ENCODE results near the gene USP32.

Gene USP32

DNA sequence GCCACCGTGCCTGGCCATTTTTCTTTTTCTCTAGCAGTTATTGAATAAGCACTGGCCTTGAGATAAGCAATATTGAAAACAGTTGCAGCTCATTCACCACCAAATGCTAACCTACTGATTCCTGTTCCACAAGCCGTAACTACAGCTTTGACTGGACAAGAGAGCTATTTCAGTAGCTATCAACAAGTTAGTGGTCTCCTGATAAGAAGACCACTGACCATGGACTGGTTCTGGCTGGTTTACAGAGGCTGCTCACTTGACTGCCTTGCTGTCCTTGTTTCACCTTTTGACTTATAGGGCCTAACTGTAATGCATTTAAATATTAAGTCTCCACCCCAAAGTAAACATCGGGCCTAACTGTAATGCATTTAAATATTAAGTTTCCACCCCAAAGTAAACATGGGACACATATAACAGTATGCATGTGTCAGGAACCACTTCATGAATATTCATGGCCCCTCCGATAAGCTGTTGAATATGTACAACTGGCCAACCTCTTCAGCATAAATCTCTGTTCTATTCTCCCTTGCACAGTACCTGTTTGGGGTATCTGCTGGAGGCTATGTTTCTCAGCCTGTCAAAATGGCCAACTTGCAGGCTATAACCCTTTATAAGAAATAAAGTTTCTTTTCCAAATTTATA, 94.1 kb downstream of the USP32 start:
- no peak for DNase-seq (ENCODE audit: low spot score)

DNA sequence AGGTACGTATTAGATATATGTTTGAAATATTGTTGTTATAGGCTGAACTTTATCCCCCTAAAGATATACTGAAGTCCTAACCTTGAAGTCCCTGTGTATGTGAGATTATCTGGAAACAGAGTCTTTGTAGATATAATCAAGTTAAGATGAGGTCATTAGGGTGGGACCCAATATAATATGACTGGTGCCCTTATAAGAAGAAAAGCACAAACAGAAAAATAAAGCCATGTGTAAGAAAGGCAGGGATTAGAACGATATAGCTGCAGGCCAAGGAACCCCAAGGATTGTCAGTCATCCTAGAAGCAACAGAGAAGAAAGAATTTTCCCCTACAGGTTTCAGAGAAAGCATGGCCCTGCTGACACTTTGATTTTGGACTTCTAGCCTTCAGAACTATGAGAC, 95.8 kb downstream of the USP32 start:
- no peak for DNase-seq (ENCODE audit: low spot score)

DNA sequence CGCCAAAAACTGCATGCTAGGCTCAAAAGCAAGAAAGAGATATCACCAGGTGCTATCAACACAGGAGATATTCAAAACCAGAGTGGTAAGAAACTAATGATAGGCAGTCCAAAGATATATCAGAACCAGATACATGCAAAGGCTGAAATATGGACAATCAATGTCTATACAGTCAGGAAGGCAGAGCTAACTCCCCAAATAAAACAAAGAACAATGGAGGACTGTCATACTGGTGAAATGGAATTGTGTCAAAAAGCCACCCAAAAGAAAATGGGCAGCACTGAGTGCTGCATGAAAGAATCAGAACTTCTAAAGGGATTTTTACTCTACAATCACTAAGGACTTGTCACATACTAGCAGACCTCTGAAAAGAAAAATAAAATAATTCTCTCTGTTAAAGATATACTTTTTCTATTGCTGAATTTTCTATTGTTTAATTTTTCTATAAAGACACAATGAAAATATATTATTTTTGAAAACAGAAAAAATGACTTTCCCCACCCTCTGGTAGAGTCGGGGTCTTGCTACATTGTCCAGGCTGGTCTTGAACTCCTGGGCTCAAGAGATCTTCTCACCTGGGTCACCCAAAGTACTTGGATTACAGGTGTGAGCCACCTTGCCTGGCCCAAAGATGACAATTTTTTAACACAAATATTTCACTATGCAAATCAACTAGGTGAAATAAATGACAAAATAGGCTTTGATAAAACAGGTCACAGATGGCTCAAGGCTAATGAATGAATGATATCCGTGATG, 98.2 kb downstream of the USP32 start:
- DNase-seq (ENCODE audit: low spot score) = no peak

DNA sequence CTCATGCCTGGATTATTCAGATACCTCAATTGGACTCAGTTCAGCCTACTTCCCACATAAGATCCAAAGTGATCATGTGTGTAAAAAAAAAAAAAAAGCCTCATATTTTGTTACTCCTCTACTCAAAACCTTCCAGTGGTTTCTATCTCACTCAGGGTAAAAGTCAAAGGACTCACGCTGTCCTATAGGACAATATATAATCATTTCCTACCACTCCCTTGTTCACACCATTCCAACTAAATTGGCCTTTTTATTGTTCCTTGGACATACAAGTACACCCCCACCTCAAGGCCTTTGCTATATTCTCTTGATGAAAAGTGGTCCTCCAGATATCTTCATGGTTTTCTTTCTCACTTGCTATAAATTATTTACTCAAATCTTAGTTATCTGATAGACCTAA, 99.2 kb downstream of the USP32 start:
- no peak for DNase-seq (ENCODE audit: low spot score)

DNA sequence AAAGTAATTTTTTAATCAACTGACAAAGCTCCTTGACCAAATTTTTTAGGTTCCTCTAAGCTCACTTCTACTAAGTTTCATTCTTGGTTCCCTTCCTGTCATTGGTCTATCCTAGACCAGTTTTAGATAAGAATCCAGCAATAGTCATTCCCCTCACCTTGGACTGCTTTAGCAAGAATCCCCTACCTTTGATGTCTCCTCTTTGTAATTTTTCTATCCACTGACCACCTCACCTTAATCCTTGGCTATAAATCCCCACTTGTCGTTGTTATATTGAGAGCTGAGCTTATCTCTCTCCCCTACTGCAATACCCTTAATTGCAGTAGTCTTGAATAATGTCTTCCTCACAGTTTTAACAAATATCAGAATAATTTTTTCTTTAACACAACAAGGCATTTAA, 107.2 kb downstream of the USP32 start:
- no peak for DNase-seq (ENCODE audit: low spot score)

DNA sequence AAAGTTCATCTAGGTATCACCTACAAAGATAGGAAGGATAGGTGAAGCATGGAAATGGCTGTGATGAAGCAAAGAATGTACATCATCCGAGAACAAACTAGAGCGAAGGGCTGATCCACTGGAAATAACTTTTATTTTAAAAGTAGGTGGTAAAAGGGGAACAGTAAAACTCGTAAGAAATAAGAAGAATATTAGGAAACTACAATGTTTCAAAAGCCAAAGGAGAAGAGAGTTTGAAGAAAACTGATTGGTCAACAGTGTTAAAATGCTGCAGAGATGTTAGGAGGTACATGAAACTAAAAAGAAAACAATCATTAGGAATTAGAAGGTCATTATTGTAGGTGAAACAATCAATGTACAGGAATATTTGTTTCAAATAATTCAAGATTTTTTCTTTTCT, 108.1 kb downstream of the USP32 start:
- DNase-seq (ENCODE audit: low spot score) = no peak

DNA sequence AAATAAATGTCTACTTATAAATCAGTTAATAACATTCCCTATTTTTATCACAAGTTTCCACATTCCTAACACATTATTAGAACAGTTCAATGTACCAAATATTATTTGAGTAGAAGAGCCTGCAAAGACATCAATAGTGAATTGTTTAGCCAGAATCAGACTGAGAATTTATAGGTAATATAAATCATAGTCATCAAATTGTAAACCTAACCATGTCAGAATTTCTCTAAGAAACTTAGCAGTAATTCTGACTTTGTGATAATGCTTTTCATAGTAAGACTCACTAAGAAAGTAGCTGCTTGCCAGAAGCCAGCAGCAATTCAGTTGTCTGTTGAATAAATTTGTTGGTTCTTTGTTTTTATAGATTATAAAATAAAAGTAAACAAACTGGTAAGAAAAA, 111.3 kb downstream of the USP32 start:
- DNase-seq (ENCODE audit: low spot score) = no peak

DNA sequence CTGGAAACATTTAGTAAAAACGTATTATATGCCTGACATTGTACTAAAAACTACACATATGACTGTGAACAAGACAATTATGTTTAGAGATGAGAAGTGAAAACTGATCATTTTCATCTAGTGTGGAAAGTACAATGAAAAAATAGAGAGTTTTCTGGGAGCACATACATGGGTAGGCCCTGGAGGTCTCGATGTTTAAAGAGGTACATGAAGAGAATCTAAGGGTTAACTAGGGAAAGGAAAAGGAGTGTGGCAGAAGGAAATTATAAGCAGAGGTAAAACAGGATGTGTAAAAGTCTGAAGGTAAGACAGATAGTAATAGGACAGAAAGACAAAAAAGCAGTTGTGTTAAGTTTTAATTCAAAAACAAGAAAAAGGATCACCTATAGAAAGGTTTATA, 113.7 kb downstream of the USP32 start:
- no peak for DNase-seq (ENCODE audit: low spot score)

DNA sequence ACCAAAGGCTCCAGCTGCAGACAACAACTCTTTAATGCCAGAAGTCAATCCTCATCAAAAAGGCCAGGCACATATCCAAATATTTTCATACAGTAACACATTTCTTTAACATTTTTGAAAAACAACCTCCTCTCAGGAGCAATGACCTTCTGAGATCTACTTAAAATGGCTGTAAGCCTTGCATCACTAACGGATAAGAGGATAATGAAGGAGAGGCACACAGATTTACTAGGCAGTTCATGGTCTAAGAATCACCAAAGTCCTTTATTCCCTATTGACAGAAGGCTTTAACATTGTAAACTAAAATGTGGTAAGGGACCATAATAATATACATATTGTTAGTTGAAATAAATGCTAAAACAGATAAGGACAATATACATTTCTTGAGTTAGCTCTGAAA, 114.7 kb downstream of the USP32 start:
- DNase-seq (ENCODE audit: low spot score) = no peak

DNA sequence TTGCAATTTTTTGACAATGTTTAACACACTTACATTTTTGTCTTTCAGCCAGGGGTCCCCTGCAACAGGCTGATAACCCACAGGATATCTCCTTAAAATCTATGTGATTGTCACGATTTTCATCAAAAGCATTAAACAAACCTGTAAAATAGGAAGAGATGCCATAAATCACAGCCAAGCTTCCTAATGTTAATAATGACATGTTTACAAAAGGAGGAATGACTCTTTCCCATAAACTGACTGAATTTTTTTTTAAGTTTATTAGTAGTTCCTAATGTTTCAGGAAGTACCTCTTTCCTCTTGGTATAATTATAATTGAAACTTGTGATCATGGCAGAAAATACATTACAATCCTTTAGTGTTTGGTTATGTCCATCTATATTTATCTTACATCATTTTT, 122.5 kb downstream of the USP32 start:
- DNase-seq (ENCODE audit: low spot score) = no peak

DNA sequence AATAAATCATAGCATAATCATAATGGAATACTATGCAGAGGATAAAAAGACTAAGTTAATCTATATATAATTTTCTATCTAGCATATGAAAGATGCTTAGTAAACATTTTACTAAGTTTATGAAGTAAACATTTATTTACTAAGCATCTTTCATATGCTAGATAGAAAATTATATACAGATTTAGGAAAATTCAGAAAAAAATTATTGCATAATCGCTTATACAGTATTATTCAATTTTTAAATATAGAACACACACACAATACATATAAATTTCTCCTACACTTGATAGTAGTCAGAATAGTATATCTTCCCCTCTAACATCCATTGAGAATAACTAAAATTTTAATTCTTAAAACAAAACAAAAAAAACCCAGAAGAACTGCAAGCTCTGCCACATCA, 131.4 kb downstream of the USP32 start:
- no peak for DNase-seq (ENCODE audit: low spot score)

DNA sequence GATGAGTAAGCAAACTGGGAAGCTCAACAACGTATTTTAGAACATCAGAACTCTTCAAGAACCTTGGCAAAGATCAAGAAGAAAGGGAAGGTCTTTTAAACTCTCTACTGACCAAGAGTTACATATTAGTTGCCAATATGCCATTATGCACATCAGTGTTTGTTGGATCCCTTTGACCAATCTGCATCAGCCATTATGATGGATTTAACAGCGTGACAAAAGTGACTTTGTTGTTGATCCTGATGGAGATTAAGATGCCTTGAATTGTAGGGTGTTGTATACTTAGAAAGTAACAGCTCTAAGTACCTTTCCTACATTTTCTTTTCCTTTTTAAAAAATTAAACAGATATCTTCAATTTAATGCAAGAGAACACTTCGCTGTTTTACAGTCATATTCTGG, 133.6 kb downstream of the USP32 start:
- DNase-seq (ENCODE audit: low spot score) = no peak

DNA sequence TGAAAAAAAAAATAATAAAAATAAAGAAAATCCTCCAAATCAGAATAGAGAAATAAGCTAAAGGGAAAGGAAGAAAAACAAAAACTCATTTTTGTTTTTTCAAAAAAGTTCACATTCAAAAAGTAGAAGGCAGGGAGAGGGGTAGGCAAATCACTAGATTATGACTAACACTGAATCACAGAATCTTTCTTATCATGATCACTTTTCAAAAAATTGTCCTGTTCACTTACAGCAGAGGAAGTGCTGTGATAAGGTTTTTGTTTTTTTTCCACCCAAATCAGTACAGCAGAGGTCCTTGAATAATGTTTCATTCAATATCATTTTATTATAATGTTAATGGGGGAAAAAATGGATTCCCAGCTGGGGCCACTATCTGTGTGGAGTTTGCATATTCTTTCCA, 135.8 kb downstream of the USP32 start:
- DNase-seq (ENCODE audit: low spot score) = no peak

DNA sequence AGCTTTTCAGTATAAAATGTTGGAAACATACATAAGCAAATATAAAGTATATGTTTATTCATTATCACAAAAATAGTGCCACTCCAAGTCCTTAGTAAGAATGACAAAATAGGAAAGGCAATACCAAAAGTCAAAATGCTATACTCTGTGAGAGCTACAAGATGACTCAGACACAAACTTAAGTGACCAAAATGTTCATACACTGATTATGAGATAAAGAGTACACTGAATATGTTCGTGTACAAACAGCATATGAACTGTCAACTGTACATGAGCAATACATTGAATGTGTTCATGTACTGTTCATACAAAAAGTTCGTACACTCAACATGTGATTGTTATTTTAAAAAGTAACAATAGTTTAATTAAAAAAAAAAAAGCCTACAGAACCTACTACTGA, 138.9 kb downstream of the USP32 start:
- no peak for DNase-seq (ENCODE audit: low spot score)

DNA sequence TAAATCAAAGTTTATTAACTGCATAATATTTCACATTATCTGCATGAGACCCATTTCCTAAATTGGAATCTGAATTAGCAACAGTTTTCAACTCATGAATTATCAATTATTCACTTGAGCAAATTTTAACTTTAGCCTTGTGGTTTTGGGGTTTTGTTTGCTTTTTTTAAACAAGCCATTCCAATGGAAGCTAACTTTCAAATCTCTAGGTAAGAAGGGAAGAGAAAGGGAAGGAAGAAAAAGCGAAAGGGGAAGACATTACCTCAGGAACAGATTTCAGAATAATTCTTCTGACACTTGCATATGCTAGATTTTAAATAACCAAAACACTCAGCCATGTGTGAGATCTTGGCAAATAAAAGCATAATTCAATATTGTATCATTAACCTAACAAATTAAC, 139.5 kb downstream of the USP32 start:
- no peak for DNase-seq (ENCODE audit: low spot score)

DNA sequence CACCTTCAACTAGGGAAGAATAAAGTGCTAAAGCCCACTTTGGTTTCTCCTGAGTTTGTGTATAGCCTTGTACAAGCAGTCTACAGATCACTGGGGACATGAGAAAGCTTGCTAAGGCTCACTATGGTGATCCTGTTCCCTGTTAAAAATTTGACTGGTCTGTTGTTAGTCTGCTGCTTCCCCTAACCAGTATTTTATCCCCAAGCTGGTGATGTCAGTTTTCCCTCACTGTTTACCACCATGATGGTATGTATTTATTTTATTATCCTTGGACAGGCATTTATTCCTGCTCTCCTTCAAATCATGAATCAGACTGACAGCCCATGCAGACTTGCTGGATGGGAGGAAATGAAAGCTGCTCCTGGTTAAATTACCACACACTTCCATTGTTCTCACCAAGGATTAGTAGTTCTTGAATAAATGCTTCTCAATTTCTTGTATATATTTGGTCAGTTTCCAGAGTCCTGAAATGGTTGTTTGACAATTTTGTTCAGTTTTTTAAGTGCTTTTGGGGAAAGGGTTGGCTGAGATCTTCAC, 142.6 kb downstream of the USP32 start:
- no peak for DNase-seq (ENCODE audit: low spot score)

DNA sequence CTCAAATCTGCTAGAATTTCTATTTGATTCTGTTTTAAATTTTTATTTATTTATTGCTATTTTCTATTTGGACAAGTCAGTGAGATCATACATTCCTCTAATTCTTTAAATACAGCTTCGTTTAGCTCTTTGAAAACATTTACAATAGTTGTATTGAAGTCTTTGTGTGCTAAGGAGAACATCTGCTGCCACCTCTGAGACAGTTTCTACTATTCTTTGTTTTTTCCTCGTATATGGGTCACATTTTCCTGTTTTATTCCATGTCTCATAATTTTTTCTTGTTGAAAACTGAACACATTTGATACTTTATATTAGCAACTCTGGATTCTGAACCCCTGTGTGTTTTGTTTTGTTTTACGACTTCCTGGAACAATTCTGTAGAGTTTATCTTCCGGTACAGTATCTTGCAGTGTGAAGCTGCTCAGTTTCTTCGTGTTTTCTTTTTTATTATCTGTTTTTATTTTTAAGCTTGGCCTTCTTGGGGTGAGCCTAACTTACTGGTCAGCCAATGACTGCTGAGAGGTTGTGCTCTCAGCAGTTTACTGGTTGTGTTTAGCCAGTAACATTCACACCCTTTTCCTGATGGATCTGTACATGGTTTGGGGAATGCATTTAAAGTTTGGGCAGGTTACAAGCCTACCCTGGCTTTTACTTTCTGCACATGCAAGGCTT, 143.2 kb downstream of the USP32 start:
- DNase-seq (ENCODE audit: low spot score) = no peak

DNA sequence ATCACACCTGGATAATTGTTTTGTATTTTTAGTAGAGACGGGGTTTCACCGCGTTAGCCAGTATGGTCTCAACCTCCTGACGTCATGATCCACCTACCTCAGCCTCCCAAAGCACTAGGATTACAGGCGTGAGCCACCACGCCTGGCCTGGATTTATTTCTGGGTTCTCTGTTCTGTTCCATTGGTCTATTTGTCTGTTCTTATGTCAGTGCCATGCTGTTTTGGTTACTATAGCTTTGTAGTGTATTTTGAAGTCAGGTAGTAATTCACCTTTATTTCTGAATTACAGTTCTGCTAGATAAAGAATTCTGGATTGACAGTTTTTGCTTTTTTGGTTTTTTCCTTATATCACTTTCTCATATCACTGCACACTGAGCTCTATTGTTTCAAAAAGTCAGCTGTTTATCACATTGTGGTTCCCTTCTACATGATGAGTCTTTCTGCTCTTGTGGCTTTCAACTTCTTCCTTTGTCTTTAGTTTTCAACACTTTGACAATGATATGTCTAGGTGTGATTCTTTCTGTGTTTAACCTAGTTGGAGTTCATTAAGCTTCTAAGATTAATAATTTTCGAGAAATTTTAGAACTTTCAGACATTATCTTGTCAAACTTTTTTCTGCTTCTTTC, 144.0 kb downstream of the USP32 start:
- no peak for DNase-seq (ENCODE audit: low spot score)

DNA sequence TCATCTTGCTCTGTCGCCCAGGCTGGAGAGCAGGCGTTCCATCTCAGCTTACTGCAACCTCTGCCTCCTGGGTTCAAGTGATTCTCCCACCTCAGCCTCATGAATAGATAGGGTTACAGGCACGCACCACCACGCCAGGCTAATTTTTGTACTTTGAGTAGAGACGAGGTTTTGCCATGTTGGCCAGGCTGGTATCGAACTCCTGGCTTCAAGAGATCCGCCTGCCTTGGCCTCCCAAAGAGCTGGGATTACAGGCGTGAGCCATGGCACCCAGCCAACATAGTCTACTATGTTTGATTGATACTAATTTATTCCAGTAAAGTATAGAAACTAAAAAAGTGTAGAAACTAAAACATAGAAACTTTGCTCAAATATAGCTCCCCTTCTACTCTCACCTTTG, 147.3 kb downstream of the USP32 start:
- DNase-seq (ENCODE audit: low spot score) = no peak

DNA sequence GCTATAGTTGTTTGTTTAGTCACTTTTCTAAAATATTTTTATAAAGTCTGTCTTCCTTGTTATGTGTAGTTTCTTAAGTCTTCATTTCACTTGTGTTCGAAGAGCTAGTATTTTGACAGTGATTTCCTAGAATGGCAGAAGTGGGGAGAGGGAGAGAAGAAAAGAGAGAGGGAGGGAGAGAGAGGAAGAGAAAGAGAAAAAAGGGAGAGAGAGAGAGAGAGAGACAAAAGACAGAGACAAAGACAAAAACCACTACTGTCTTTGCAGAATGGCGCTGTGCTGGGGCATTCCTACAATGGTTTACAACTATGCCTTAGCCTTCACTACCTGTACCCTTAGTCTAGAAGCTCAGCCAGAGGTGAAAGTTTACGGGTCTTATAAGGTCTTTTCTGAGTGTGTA, 151.6 kb downstream of the USP32 start:
- no peak for DNase-seq (ENCODE audit: low spot score)

DNA sequence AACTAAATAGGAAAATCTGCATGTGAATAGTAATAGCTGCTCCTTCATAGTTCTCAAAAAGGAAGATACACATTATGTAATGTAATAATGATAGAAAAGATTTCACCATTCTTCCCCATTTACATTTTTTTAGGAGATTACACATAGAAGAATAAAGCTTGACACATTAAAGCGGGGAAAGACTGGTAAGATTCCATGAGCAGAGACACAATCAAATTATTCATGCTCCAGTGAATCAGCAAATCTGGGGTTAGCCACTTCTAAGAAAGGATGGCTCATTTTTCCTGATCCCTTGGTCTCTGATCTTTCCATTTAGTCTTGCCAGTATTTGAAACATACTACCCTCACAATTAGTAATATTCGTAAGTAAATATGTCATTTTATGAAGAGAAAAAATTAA, 160.2 kb downstream of the USP32 start:
- DNase-seq (ENCODE audit: low spot score) = peak; percentile 18

DNA sequence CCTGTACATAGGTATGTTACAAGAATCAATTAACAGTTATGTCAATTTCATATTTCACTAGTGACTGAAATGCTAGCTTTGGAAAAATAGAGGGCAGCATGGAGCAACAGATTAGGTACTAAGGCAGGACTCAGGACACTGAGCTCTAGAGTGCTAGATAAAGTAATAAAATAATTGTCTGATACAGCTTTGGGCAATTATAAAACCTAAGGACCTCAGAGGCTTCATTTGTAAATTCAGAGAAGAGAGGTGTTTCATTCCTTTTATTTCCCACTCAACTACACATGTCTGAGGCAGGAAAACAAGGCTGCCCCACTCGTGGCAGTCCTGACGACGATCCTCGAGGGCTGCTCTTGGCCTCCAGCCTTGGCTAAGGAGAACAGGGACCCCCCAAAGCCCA, 160.7 kb downstream of the USP32 start:
- DNase-seq (ENCODE audit: low spot score) = peak; percentile 34

DNA sequence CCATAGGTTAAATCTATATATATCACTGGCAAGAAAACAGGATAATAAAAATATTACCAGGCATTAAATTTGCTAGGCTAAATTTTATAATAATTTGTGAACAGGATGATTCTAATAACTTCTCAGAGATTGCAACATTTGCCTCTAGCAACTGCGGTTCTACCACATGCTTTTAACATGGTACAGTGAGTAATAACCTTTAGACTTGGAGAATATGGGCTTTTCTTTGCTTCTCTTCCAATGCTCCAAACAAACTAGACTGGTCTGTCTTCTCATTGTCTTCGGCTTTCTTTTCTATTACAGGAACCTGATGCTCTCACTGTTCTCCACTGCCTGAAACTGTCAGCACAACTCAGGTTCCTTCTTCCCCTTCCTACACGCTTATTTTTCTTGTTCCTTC, 161.6 kb downstream of the USP32 start:
- DNase-seq (ENCODE audit: low spot score) = no peak
